ENCODE measurements around the gene PXN.

DNA sequence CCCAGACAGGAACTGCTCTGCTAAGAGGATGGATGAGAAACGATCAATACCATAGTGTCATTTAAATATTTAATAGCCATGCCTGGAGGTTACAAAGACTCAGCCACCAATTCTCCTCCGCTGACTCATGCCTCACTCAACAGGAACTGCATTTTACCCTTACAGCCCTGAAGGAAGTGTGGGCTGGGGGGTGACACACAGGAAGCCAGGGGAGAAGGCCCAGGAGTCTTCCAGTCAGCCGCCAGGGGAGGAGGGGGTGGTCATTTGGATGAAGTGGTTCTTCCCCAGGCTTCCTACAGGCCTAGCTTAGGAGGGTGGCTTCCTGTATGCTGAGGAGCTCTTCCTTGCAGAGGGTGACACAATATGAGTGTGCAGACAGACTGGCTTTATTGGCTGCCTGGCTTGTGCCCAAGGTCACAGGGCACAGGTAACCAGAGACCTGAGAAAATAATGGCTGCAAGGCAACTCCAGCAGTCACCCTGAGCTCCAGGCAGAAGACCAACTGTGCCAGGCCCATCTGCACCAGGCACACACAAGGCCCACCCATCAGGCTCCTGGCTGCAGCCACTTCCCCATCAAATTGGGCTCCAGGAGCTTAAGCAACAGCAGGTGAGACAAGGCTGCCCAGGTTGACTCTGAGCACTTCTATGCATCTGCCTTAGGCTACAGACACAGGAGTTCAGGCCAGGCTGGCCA, 34.1 kb downstream of the PXN start:
- TF ChIP-seq, protein P1, sequence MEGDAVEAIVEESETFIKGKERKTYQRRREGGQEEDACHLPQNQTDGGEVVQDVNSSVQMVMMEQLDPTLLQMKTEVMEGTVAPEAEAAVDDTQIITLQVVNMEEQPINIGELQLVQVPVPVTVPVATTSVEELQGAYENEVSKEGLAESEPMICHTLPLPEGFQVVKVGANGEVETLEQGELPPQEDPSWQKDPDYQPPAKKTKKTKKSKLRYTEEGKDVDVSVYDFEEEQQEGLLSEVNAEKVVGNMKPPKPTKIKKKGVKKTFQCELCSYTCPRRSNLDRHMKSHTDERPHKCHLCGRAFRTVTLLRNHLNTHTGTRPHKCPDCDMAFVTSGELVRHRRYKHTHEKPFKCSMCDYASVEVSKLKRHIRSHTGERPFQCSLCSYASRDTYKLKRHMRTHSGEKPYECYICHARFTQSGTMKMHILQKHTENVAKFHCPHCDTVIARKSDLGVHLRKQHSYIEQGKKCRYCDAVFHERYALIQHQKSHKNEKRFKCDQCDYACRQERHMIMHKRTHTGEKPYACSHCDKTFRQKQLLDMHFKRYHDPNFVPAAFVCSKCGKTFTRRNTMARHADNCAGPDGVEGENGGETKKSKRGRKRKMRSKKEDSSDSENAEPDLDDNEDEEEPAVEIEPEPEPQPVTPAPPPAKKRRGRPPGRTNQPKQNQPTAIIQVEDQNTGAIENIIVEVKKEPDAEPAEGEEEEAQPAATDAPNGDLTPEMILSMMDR (conservative IDR thresholded peaks at IDR 0.05 in 1 of 2, IDR thresholded peaks at IDR 0.05 in 1 of 2; ENCODE audit: extremely low read depth in 1 of 2, insufficient read depth in 1 of 2, low read depth in 1 of 2, low read length in 2 of 2), result peak; percentile 21 to 27
- no peak for TF ChIP-seq EZH2 (IDR thresholded peaks at IDR 0.05; ENCODE audit: borderline replicate concordance, low read length)
